SU-DHL-6 (cell line): ENCODE data around the gene PRDM16.

Source experiments
- H2AFZ ChIP-seq: fragments of 200-600 bp; sonication (generic); 2 replicates; pipeline ENCODE4 v1.6.1; 2014; ENCODE audit warnings: low read depth, mild to moderate bottlenecking, moderate library complexity, mixed read lengths, antibody characterized with exemption, low read length; ENCODE audit not compliant: severe bottlenecking
- H3F3A ChIP-seq: fragments of 200-600 bp; shearing (Covaris generic); 2 replicates; pipeline ENCODE4 v1.6.0; 2016; ENCODE audit warnings: antibody characterized with exemption, mild to moderate bottlenecking; ENCODE audit not compliant: insufficient read depth
- H3K27ac ChIP-seq: fragments of 200-600 bp; sonication (generic); 2 replicates; pipeline ENCODE4 v1.5.1; 2016; ENCODE audit warnings: low read depth, mild to moderate bottlenecking, low read length, moderate library complexity, mixed read lengths
- H3K27me3 ChIP-seq: fragments of 200-600 bp; sonication (generic), shearing (Covaris generic); 2 replicates; pipeline ENCODE4 v1.6.0; 2014; ENCODE audit warnings: mild to moderate bottlenecking, low read length
- H3K36me3 ChIP-seq: fragments of 200-600 bp; sonication (generic); 2 replicates; pipeline ENCODE4 v1.6.1; 2014; ENCODE audit warnings: mild to moderate bottlenecking, low read length, mixed read lengths
- H3K4me2 ChIP-seq: fragments of 300-600, 200-600 bp; shearing (Covaris generic), sonication (generic); 2 replicates; pipeline ENCODE4 v1.6.0; 2014; ENCODE audit warnings: low read length, low read depth, mild to moderate bottlenecking; ENCODE audit not compliant: poor library complexity, severe bottlenecking
- H3K4me3 ChIP-seq: fragments of 200-600 bp; sonication (generic); 2 replicates; pipeline ENCODE4 v1.5.1; 2014; ENCODE audit warnings: antibody characterized with exemption, low read length, mild to moderate bottlenecking, mixed read lengths; ENCODE audit not compliant: insufficient read depth, poor library complexity, severe bottlenecking
- H3K79me2 ChIP-seq: fragments of 200-600 bp; sonication (generic); 2 replicates; pipeline ENCODE4 v1.6.1; 2014; ENCODE audit warnings: mild to moderate bottlenecking, low read length, moderate library complexity; ENCODE audit not compliant: insufficient read depth
- H3K9ac ChIP-seq: fragments of 200-600 bp; sonication (generic); 2 replicates; pipeline ENCODE4 v1.7.0; 2014; ENCODE audit warnings: mild to moderate bottlenecking, low read length
- H3K9me2 ChIP-seq: fragments of 200-600 bp; sonication (generic); replicated peaks from 2 replicates; pipeline ENCODE4 v1.6.1; 2014; ENCODE audit warnings: low read length; ENCODE audit not compliant: insufficient read depth
- H3K9me3 ChIP-seq: fragments of 200-600 bp; sonication (generic); 2 replicates; pipeline ENCODE4 v1.6.1; 2014; ENCODE audit warnings: low read length, mixed read lengths; ENCODE audit not compliant: insufficient read depth
- H4K20me1 ChIP-seq: fragments of 200-600 bp; sonication (generic); 2 replicates; pipeline ENCODE4 v1.6.1; 2014; ENCODE audit warnings: low read depth, mild to moderate bottlenecking, antibody characterized with exemption, low read length, moderate library complexity, mixed read lengths
- EZH2phosphoT487 ChIP-seq: fragments of 200-600 bp; sonication (generic), shearing (Covaris generic); conservative IDR thresholded peaks from 2 replicates; pipeline ENCODE4 v1.6.1; 2018; ENCODE audit warnings: mild to moderate bottlenecking, antibody characterized with exemption, low read length, moderate library complexity, mixed read lengths
- TF ChIP-seq, protein P1 (sequence below): fragments of 200-600 bp; sonication (generic); IDR thresholded peaks from one replicate; pipeline ENCODE4 v1.5.1; 2017; ENCODE audit warnings: antibody characterized with exemption, mild to moderate bottlenecking, low read length, moderate library complexity; ENCODE audit not compliant: insufficient read depth, poor library complexity, severe bottlenecking

PRDM16 gene

DNA sequence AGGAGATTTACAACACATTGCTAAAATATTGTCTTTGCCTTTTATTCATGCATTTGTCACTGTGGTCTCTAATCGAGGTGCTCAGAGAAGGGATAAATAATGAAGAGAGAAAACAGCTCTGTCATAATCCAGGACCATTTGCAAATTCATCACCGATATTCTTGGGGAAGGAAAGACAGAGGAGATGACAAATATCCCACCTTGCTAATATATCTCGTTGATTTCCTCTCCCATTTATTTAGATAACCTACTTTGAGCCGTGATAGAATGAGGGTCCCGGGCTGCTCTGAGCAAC is 86.9 kb downstream of the PRDM16 start:
- no peaks in the 10 kb centered on the region for H3K27me3 ChIP-seq
- H3K4me2 ChIP-seq = no peak overlapping the region
- no peak overlapping the region for H2AFZ ChIP-seq
- H3K9ac ChIP-seq = no peak overlapping the region
- no peak for TF ChIP-seq EZH2phosphoT487
- H3K4me3 ChIP-seq = no peak overlapping the region
- H3K36me3 ChIP-seq = no peaks in the 10 kb centered on the region
- H4K20me1 ChIP-seq = no peaks in the 10 kb centered on the region
- no peaks in the 10 kb centered on the region for H3K9me3 ChIP-seq
- no peaks in the 10 kb centered on the region for H3K9me2 ChIP-seq
- no peaks in the 10 kb centered on the region for H3K79me2 ChIP-seq
- H3F3A ChIP-seq = no peaks in the 10 kb centered on the region
- no peak overlapping the region for H3K27ac ChIP-seq

DNA sequence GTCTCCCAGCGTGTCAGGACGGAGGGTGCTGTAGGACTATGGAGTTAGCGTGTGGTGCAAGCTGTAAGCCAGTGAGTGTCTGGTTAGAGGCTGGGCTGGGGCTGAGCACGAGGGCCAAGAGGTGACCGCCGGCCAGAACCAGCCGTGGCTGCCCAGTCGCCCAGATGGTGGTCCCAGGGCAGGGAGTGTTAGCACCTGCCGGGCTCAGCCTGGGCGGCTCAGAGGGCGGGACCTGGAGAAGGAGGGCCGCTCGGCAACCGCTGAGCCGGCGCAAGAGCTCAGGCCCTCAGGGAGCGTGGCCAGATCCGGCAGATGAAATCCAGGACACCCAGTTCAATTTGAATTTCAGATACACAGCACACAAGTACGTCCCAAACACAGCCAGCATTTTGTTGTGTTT is 87.9 kb downstream of the PRDM16 start:
- H3F3A ChIP-seq = no peaks in the 10 kb centered on the region
- TF ChIP-seq, protein P1, sequence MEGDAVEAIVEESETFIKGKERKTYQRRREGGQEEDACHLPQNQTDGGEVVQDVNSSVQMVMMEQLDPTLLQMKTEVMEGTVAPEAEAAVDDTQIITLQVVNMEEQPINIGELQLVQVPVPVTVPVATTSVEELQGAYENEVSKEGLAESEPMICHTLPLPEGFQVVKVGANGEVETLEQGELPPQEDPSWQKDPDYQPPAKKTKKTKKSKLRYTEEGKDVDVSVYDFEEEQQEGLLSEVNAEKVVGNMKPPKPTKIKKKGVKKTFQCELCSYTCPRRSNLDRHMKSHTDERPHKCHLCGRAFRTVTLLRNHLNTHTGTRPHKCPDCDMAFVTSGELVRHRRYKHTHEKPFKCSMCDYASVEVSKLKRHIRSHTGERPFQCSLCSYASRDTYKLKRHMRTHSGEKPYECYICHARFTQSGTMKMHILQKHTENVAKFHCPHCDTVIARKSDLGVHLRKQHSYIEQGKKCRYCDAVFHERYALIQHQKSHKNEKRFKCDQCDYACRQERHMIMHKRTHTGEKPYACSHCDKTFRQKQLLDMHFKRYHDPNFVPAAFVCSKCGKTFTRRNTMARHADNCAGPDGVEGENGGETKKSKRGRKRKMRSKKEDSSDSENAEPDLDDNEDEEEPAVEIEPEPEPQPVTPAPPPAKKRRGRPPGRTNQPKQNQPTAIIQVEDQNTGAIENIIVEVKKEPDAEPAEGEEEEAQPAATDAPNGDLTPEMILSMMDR = no peak
- TF ChIP-seq EZH2phosphoT487 = no peak
- H2AFZ ChIP-seq = no peak overlapping the region
- H4K20me1 ChIP-seq = no peaks in the 10 kb centered on the region
- H3K9ac ChIP-seq = no peak overlapping the region
- no peaks in the 10 kb centered on the region for H3K79me2 ChIP-seq
- no peak overlapping the region for H3K4me3 ChIP-seq
- no peak overlapping the region for H3K4me2 ChIP-seq
- no peaks in the 10 kb centered on the region for H3K27me3 ChIP-seq
- H3K36me3 ChIP-seq = no peaks in the 10 kb centered on the region
- H3K27ac ChIP-seq = no peak overlapping the region
- no peaks in the 10 kb centered on the region for H3K9me2 ChIP-seq
- H3K9me3 ChIP-seq = no peaks in the 10 kb centered on the region

DNA sequence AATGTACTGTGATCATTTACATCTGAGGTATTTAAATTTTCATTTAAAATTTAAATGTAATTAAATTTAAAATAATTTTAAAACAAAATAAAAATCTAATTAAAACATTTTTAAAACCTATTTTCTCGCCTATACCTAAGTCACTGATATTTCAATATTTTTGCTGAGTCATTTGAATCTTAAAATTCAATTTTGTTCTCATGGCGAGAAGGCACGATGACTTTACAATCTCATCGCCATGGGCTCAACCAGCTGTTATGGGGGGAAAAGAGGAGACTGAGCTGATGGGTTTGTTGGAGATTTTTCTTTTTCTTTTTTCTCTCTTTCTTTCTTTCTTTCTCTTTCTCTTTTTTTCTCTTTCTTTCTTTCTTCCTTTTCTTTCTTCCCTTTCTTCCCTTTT is 89.3 kb downstream of the PRDM16 start:
- no peak for TF ChIP-seq EZH2phosphoT487
- TF ChIP-seq, protein P1 = no peak
- no peaks in the 10 kb centered on the region for H3K27me3 ChIP-seq

DNA sequence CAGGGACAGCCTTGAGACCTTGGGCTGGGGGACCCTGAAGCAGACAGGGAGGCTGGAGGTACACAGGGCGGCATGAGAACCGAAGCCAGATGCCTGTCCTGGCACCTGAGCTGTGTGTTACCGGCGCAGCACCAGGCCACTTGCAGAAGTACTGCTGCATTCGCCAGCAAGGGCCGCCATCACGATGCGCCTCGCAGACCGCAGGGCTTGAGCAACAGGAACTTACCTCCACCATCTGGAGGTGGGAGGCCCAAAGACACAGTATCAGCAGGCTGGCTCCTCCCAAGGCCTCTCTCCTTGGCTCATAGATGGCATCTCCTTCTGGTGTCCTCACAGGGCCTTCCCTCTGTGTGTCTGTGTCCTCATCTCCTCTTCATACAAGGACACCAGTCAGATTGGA is 90.1 kb downstream of the PRDM16 start:
- Histone ChIP-seq H3K9ac (no peak overlapping the region), H3K27me3 (no peaks in the 10 kb centered on the region), H3K27ac (no peak overlapping the region)

More for the DNA sequence above, 89.3 kb downstream of the PRDM16 start:
- Histone ChIP-seq H3K27ac (no peak overlapping the region), H3K9me3 (no peaks in the 10 kb centered on the region), H3K4me2 (no peak overlapping the region), H4K20me1 (no peaks in the 10 kb centered on the region), H3K9me2 (no peaks in the 10 kb centered on the region), H3K9ac (no peak overlapping the region), H3F3A (no peaks in the 10 kb centered on the region), H3K79me2 (no peaks in the 10 kb centered on the region), H3K36me3 (no peaks in the 10 kb centered on the region), H3K4me3 (no peak overlapping the region), H2AFZ (no peak overlapping the region)

More for the DNA sequence above, 90.1 kb downstream of the PRDM16 start:
- no peak overlapping the region for H3K4me3 ChIP-seq
- no peaks in the 10 kb centered on the region for H3F3A ChIP-seq
- no peaks in the 10 kb centered on the region for H3K79me2 ChIP-seq
- H3K36me3 ChIP-seq = no peaks in the 10 kb centered on the region
- no peak overlapping the region for H3K4me2 ChIP-seq
- no peaks in the 10 kb centered on the region for H4K20me1 ChIP-seq
- TF ChIP-seq, protein P1 = no peak
- no peak for TF ChIP-seq EZH2phosphoT487
- no peak overlapping the region for H2AFZ ChIP-seq
- no peaks in the 10 kb centered on the region for H3K9me3 ChIP-seq
- no peaks in the 10 kb centered on the region for H3K9me2 ChIP-seq
